ENCODE data around the gene TECPR1.

TECPR1 gene

DNA sequence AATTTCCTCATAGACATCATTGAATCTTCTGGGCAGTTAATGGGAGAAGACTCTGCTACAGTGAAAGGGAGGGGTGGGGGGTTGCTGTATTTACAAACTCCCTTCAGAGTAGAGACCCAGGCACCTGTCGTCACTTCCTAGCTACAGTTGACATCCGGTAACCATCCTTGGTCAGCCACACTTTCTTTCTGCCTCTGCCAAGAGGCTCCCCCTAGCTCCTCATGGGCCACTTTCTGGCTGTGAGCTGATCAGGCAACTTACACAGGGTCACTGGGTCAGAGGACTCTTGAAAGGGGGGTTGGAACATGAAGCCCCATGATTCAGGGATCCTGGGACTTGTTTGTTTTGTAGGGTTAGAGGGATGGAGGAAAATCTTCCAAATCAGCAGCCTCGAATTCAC lies 1.2 kb downstream of the TECPR1 start:
- Histone ChIP-seq H3K79me2 (ENCODE audit: control insufficient read depth, low read length) (peaks cover 11% of the 10 kb centered on the region), H3K36me3 (ENCODE audit: control insufficient read depth, low read length) (peaks cover 2% of the 10 kb centered on the region; the same call in 1 of the 2 replicates), H4K20me1 (ENCODE audit: control insufficient read depth, insufficient read depth, low read depth, low read length) (no peaks in the 10 kb centered on the region), H3K4me3 (ENCODE audit: low read length) (peak overlapping the region; percentile 86), H3K4me1 (ENCODE audit: control insufficient read depth, low read length) (peaks cover 42% of the 10 kb centered on the region), H3K27ac (ENCODE audit: low read depth, low read length) (peak overlapping the region; percentile 81), H3K27me3 (ENCODE audit: control insufficient read depth, low read length) (no peaks in the 10 kb centered on the region), H3K9me2 (replicated peaks; ENCODE audit: control insufficient read depth, low read length) (no peaks in the 10 kb centered on the region), H3K9me3 (ENCODE audit: control insufficient read depth, insufficient read depth, low read length) (no peaks in the 10 kb centered on the region), H3F3A (ENCODE audit: control insufficient read depth, insufficient read depth) (peaks cover 16% of the 10 kb centered on the region), H3K4me2 (ENCODE audit: low read length) (peak overlapping the region; percentile 96)
- TF ChIP-seq EZH2phosphoT487 (IDR thresholded peaks at IDR 0.05; ENCODE audit: borderline replicate concordance, low read length) = no peak
- TF ChIP-seq, protein P1, sequence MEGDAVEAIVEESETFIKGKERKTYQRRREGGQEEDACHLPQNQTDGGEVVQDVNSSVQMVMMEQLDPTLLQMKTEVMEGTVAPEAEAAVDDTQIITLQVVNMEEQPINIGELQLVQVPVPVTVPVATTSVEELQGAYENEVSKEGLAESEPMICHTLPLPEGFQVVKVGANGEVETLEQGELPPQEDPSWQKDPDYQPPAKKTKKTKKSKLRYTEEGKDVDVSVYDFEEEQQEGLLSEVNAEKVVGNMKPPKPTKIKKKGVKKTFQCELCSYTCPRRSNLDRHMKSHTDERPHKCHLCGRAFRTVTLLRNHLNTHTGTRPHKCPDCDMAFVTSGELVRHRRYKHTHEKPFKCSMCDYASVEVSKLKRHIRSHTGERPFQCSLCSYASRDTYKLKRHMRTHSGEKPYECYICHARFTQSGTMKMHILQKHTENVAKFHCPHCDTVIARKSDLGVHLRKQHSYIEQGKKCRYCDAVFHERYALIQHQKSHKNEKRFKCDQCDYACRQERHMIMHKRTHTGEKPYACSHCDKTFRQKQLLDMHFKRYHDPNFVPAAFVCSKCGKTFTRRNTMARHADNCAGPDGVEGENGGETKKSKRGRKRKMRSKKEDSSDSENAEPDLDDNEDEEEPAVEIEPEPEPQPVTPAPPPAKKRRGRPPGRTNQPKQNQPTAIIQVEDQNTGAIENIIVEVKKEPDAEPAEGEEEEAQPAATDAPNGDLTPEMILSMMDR (IDR thresholded peaks at IDR 0.05; ENCODE audit: low read depth, low read length, poor library complexity, severe bottlenecking) = peak; percentile 56

DNA sequence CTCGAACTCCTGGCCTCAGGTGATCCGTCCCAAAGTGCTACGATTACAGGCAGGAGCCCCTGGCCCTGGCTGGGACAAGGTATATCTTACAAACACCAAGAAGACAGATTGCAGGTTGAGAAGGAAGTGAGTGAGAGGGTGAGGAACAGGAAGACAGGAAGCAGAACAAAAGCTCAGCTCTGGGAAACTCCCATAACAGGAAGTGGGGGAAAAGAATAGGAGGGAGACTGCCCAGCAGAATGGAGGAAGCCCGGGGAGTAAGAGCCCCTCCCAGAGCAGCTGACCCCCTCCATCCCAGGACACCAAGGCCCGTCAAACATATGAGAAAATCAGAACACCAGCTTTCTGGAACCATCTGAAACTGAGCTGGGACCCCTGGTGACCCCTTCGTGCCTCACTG lies 2.9 kb downstream of the TECPR1 start:
- Histone ChIP-seq H3K4me3 (ENCODE audit: low read length) (peak overlapping the region; percentile 47), H3K4me2 (ENCODE audit: low read length) (peak overlapping the region; percentile 64), H3K27me3 (ENCODE audit: control insufficient read depth, low read length) (no peaks in the 10 kb centered on the region), H3K4me1 (ENCODE audit: control insufficient read depth, low read length) (peaks cover 44% of the 10 kb centered on the region), H3K79me2 (ENCODE audit: control insufficient read depth, low read length) (peaks cover 11% of the 10 kb centered on the region), H3K36me3 (ENCODE audit: control insufficient read depth, low read length) (peaks cover 2% of the 10 kb centered on the region; the same call in 1 of the 2 replicates), H3F3A (ENCODE audit: control insufficient read depth, insufficient read depth) (peaks cover 16% of the 10 kb centered on the region), H3K9me2 (replicated peaks; ENCODE audit: control insufficient read depth, low read length) (no peaks in the 10 kb centered on the region), H3K27ac (ENCODE audit: low read depth, low read length) (peak overlapping the region; percentile 35), H4K20me1 (ENCODE audit: control insufficient read depth, insufficient read depth, low read depth, low read length) (no peaks in the 10 kb centered on the region), H3K9me3 (ENCODE audit: control insufficient read depth, insufficient read depth, low read length) (no peaks in the 10 kb centered on the region)
- TF ChIP-seq, protein P1 (IDR thresholded peaks at IDR 0.05; ENCODE audit: low read depth, low read length, poor library complexity, severe bottlenecking) = no peak
- no peak for TF ChIP-seq EZH2phosphoT487 (IDR thresholded peaks at IDR 0.05; ENCODE audit: borderline replicate concordance, low read length)

DNA sequence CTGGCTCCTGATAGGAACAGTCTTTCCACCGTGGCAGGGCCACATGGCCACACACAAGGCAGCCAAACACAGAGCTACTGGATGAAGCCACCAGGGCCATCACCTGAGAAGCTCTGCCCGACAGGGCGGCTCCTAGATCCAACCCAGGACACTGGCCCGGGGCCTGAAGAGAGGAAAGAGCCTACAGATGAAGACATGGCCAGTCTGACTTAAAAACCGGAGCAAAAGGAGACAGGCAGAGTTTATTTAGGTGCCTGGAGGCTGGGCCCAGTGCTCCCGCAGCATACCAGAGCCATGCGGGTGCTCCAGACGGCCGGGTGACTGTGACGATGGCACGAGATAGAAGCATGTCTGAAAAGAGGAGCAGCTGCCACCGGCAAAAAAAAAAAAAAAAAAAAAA lies 3.9 kb downstream of the TECPR1 start:
- Histone ChIP-seq H3K9me3 (ENCODE audit: control insufficient read depth, insufficient read depth, low read length) (no peaks in the 10 kb centered on the region), H3K36me3 (ENCODE audit: control insufficient read depth, low read length) (peaks cover 2% of the 10 kb centered on the region; the same call in 1 of the 2 replicates), H3K4me3 (ENCODE audit: low read length) (no peak overlapping the region), H3F3A (ENCODE audit: control insufficient read depth, insufficient read depth) (peaks cover 16% of the 10 kb centered on the region), H3K4me2 (ENCODE audit: low read length) (no peak overlapping the region), H3K9me2 (replicated peaks; ENCODE audit: control insufficient read depth, low read length) (no peaks in the 10 kb centered on the region), H3K4me1 (ENCODE audit: control insufficient read depth, low read length) (peaks cover 45% of the 10 kb centered on the region), H3K27ac (ENCODE audit: low read depth, low read length) (no peak overlapping the region), H3K27me3 (ENCODE audit: control insufficient read depth, low read length) (no peaks in the 10 kb centered on the region), H4K20me1 (ENCODE audit: control insufficient read depth, insufficient read depth, low read depth, low read length) (no peaks in the 10 kb centered on the region), H3K79me2 (ENCODE audit: control insufficient read depth, low read length) (peaks cover 11% of the 10 kb centered on the region)
- TF ChIP-seq, protein P1 (IDR thresholded peaks at IDR 0.05; ENCODE audit: low read depth, low read length, poor library complexity, severe bottlenecking) = no peak
- TF ChIP-seq EZH2phosphoT487 (IDR thresholded peaks at IDR 0.05; ENCODE audit: borderline replicate concordance, low read length) = no peak
